OCI-LY7 (cell line): ENCODE measurements around the gene STK32C.

Experiments
- CTCF ChIP-seq: fragments of 200-600 bp; sonication (generic); conservative IDR thresholded peaks from 2 replicates; pipeline ENCODE4 v1.5.1; 2014; ENCODE audit warnings: mild to moderate bottlenecking, antibody characterized with exemption, low read length, moderate library complexity, mixed read lengths
- EZH2phosphoT487 ChIP-seq: fragments of 200-600 bp; sonication (generic); IDR thresholded peaks from 2 replicates; pipeline ENCODE4 v1.6.1; 2018; ENCODE audit warnings: low read depth, borderline replicate concordance, mild to moderate bottlenecking, mixed run types, antibody characterized with exemption, low read length, moderate library complexity, mixed read lengths

GRCh38 chr10:132199854-132200311 is 107.9 kb downstream of the STK32C start:
- no peak for TF ChIP-seq CTCF
- TF ChIP-seq EZH2phosphoT487 = no peak
